HEK293T (cell line): ENCODE results near the gene SLC10A7.

Source experiments
- BHLHE40 ChIP-seq: fragments of 450-650 bp; IDR thresholded peaks from 2 replicates; pipeline ENCODE4 v1.6.1; 2016; ENCODE audit warnings: mild to moderate bottlenecking, moderate library complexity, borderline replicate concordance
- FOXK2 ChIP-seq: fragments of 450-650 bp; IDR thresholded peaks from 2 replicates; pipeline ENCODE4 v1.6.1; 2016; ENCODE audit warnings: mild to moderate bottlenecking
- HDGF ChIP-seq: fragments of 450-650 bp; IDR thresholded peaks from 2 replicates; pipeline ENCODE4 v1.6.1; 2017; ENCODE audit warnings: antibody characterized with exemption, borderline replicate concordance
- TARDBP ChIP-seq: fragments of 450-650 bp; IDR thresholded peaks from 2 replicates; pipeline ENCODE4 v1.6.1; 2016
- ZNF384 ChIP-seq: fragments of 450-650 bp; IDR thresholded peaks from 2 replicates; pipeline ENCODE4 v1.6.1; 2016

- TF ChIP-seq FOXK2 (no peak), TARDBP (no peak), HDGF (no peak), BHLHE40 (no peak), ZNF384 (no peak)
Measured at GRCh38 chr4:146338512-146338911, 183.2 kb downstream of the SLC10A7 start.
